CD14-positive monocyte (primary cell): ENCODE measurements around the gene CDC25A. TPM values are rescaled to one million over a fixed set of nuclear protein-coding genes. Genes with fewer than 3 reads are reported as not detected.

Experiments used
- DNase-seq, 3 donors: peaks; one replicate each; pipeline ENCODE4 v3.0.0-alpha.2; 2011 to 2022
- H2AFZ ChIP-seq: 2 replicates; pipeline ENCODE4 v1.6.0; 2012; ENCODE audit warnings: mild to moderate bottlenecking, low read depth, low read length, inconsistent platforms; ENCODE audit not compliant: insufficient read depth, poor library complexity, severe bottlenecking
- H3K27ac ChIP-seq, 2 donors: 1 replicate in 1 of 2; 2 replicates in 1 of 2; pipeline ENCODE4 v1.5.1; 2012 to 2013; ENCODE audit warnings: low read length in 2 of 2, control low read depth in 1 of 2, inconsistent platforms in 1 of 2, low read depth in 1 of 2, mild to moderate bottlenecking in 1 of 2
- H3K27me3 ChIP-seq, 2 donors: one replicate each; pipeline versions ENCODE4 v1.6.0 to v1.6.1; 2011 to 2013; ENCODE audit warnings: low read length in 2 of 2; ENCODE audit not compliant: control insufficient read depth in 2 of 2, insufficient read depth in 2 of 2
- H3K36me3 ChIP-seq, 2 donors: replicated peaks in 1 of 2; 1 replicate in 1 of 2; 2 replicates in 1 of 2; pipeline versions ENCODE4 v1.5.1 to v1.6.1; 2012 to 2013; ENCODE audit warnings: low read length in 2 of 2, control low read depth in 1 of 2, inconsistent platforms in 1 of 2, mild to moderate bottlenecking in 1 of 2; ENCODE audit not compliant: insufficient read depth in 2 of 2, control insufficient read depth in 1 of 2
- H3K4me1 ChIP-seq, 2 donors: 1 replicate in 1 of 2; 2 replicates in 1 of 2; pipeline versions ENCODE4 v1.5.1 to v1.6.1; 2012 to 2013; ENCODE audit warnings: low read length in 2 of 2, control low read depth in 1 of 2, inconsistent platforms in 1 of 2, mild to moderate bottlenecking in 1 of 2, moderate library complexity in 1 of 2; ENCODE audit not compliant: insufficient read depth in 2 of 2, control insufficient read depth in 1 of 2
- H3K4me2 ChIP-seq: replicated peaks from 2 replicates; pipeline ENCODE3; 2012; ENCODE audit warnings: low read length, moderate library complexity, mild to moderate bottlenecking; ENCODE audit not compliant: poor library complexity, severe bottlenecking; ENCODE audit errors: extremely low read depth
- H3K4me3 ChIP-seq, 3 experiments: fragments of 200-600 bp in 1 of 3; sonication (generic) in 1 of 3; replicated peaks in 1 of 3; 1 replicate in 2 of 3; 2 replicates in 1 of 3; pipeline ENCODE4 v1.5.1; 2011 to 2013; ENCODE audit warnings: low read length in 3 of 3, mild to moderate bottlenecking in 3 of 3, control low read depth in 2 of 3, low read depth in 2 of 3, inconsistent platforms in 1 of 3, moderate library complexity in 1 of 3
- H3K79me2 ChIP-seq: 2 replicates; pipeline ENCODE4 v1.6.0; 2012; ENCODE audit warnings: mild to moderate bottlenecking, control low read depth, inconsistent platforms, low read length, moderate library complexity; ENCODE audit not compliant: insufficient read depth
- H3K9ac ChIP-seq: 2 replicates; pipeline ENCODE4 v1.6.0; 2017; ENCODE audit warnings: low read length, mild to moderate bottlenecking; ENCODE audit not compliant: insufficient read depth, poor library complexity, severe bottlenecking
- H3K9me3 ChIP-seq, 2 donors: replicated peaks in 1 of 2; 1 replicate in 1 of 2; 2 replicates in 1 of 2; pipeline versions ENCODE4 v1.5.1 to v1.6.1; 2012 to 2013; ENCODE audit warnings: low read length in 2 of 2, control low read depth in 1 of 2; ENCODE audit not compliant: control insufficient read depth in 1 of 2, insufficient read depth in 1 of 2
- H4K20me1 ChIP-seq: 2 replicates; pipeline ENCODE4 v1.6.0; 2012; ENCODE audit warnings: mild to moderate bottlenecking, low read length, control low read depth, moderate library complexity; ENCODE audit not compliant: insufficient read depth
- H3K27ac Mint-ChIP-seq, 7 donors: one replicate each; pipeline ENCODE4 v1.8.0; 2020; ENCODE audit warnings: mild to moderate bottlenecking in 7 of 7, mixed read lengths in 7 of 7, moderate library complexity in 6 of 7, inconsistent platforms in 2 of 7
- H3K27me3 Mint-ChIP-seq, 3 donors: one replicate each; pipeline ENCODE4 v1.8.0; 2021 to 2022; ENCODE audit warnings: low read depth in 3 of 3, mild to moderate bottlenecking in 3 of 3, mixed read lengths in 3 of 3, moderate library complexity in 3 of 3, inconsistent platforms in 1 of 3
- H3K36me3 Mint-ChIP-seq, 2 donors: one replicate each; pipeline ENCODE4 v1.8.0; 2020; ENCODE audit warnings: mixed read lengths in 2 of 2, inconsistent platforms in 1 of 2, mild to moderate bottlenecking in 1 of 2
- H3K4me1 Mint-ChIP-seq: one replicate; pipeline ENCODE4 v1.8.0; 2020; ENCODE audit warnings: mild to moderate bottlenecking, mixed read lengths
- H3K4me3 Mint-ChIP-seq, 2 donors: one replicate each; pipeline ENCODE4 v1.8.0; 2020; ENCODE audit warnings: mild to moderate bottlenecking in 2 of 2, mixed read lengths in 2 of 2, moderate library complexity in 1 of 2
- H3K9me3 Mint-ChIP-seq, 7 donors: one replicate each; pipeline ENCODE4 v1.8.0; 2020 to 2022; ENCODE audit warnings: mixed read lengths in 7 of 7, mild to moderate bottlenecking in 6 of 7, moderate library complexity in 6 of 7, inconsistent platforms in 2 of 7
- WGBS: methylation state at CpG from one replicate; pipeline ENCODE4 v1.1.5; 2013; ENCODE audit warnings: missing lambda C conversion rate; ENCODE audit not compliant: insufficient coverage; 5-methylcytosine and 5-hydroxymethylcytosine counted together
- intact Hi-C, 2 donors: fragments of 100-400 bp; cut with micrococcal nuclease; formaldehyde crosslinking; loops; one replicate each; pipeline versions ENCODE4 v1.15.0 to v1.15.1; 2023
- polyA plus RNA-seq, 3 donors: library from polyadenylated mRNA; depleted of rRNA in 1 of 3; unstranded in 2 of 3; stranded (reverse) in 1 of 3; fragments of 300-500 nt in 2 of 3; fragments of >200 nt in 1 of 3; fragmentation: Illumina TruSeq in 2 of 3; gene quantifications; 1 replicate in 2 of 3; 2 replicates in 1 of 3; pipeline ENCODE4 v1.2.3, GENCODE V29; 2012 to 2021
- TF ChIP-seq, protein P1 (sequence below): fragments of 200-600 bp; IDR thresholded peaks from one replicate; pipeline ENCODE4 v1.8.0; 2022; ENCODE audit warnings: antibody characterized with exemption, mild to moderate bottlenecking

Gene CDC25A
- polyA plus RNA-seq, 3 donors, result 0.07 to 0.39 TPM; not detected in 1

DNA sequence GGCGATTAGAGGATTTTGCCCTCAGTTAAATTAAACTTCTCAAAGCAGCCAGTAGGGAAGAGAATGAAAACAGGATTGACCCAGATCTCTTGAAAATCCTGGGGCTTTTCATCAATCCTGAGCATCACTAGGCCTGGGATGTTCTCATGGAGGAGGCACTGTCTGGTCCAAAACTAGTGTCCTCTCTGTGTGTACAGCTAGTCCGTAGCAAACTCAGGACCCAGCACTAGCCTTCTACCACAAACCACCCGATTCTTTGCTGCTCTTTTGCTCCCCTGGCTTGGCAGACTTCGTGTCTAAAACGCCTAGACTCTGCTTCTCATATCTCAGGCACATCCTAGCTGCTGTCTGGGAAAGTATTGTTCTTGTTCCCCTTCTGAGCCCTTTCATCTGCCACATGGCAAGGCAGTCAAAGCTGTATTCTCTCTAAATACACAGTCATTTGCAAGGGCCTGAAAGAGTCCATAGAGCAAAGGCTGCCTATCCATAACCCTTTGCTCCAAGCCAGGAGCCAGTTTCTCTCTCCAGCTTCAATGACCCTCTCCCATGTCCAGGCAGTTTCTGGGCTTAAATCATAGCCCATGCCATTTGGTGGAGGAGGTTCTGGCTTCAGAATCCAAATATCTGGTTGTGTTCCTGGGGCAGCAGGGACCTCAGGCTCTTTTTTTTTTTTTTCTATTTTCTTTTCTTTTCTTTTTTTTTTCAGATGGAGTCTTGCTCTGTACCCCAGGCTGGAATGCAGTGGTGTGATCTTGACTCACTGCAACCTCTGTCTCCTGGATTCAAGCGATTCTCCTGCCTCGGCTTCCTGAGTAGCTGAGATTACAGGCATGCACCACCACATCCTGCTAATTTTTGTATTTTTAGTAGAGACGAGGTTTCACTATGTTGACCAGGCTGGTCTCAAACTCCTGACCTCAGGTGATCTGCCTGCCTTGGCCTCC is 52.4 kb downstream of the CDC25A start:
- no peak for DNase-seq
- Histone ChIP-seq H3K9ac (no peak overlapping the region), H3K4me3 (no peak overlapping the region), H3K9me3 (no peaks in the 10 kb centered on the region), H3K36me3 (no peaks in the 10 kb centered on the region), H3K27me3 (no peaks in the 10 kb centered on the region), H3K79me2 (no peaks in the 10 kb centered on the region), H4K20me1 (no peaks in the 10 kb centered on the region), H3K4me2 (no peak overlapping the region), H3K27ac (no peak overlapping the region), H2AFZ (no peak overlapping the region), H3K4me1 (no peaks in the 10 kb centered on the region)
- H3K27ac Mint-ChIP-seq, result no peak overlapping the region
- TF ChIP-seq, protein P1, sequence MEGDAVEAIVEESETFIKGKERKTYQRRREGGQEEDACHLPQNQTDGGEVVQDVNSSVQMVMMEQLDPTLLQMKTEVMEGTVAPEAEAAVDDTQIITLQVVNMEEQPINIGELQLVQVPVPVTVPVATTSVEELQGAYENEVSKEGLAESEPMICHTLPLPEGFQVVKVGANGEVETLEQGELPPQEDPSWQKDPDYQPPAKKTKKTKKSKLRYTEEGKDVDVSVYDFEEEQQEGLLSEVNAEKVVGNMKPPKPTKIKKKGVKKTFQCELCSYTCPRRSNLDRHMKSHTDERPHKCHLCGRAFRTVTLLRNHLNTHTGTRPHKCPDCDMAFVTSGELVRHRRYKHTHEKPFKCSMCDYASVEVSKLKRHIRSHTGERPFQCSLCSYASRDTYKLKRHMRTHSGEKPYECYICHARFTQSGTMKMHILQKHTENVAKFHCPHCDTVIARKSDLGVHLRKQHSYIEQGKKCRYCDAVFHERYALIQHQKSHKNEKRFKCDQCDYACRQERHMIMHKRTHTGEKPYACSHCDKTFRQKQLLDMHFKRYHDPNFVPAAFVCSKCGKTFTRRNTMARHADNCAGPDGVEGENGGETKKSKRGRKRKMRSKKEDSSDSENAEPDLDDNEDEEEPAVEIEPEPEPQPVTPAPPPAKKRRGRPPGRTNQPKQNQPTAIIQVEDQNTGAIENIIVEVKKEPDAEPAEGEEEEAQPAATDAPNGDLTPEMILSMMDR, result no peak
- WGBS, result 92% methylated on average over 4 of the region's 8 CpGs
- H3K4me1 Mint-ChIP-seq, result peaks cover 4% of the 10 kb centered on the region
- intact Hi-C loops, result no loop called here
- H3K4me3 Mint-ChIP-seq, result no peak overlapping the region
- peaks cover 0 to 3% (median 2%) of the 10 kb centered on the region in 3 donors for H3K27me3 Mint-ChIP-seq
- H3K36me3 Mint-ChIP-seq, result no peaks in the 10 kb centered on the region
- H3K9me3 Mint-ChIP-seq, result peaks cover 0 to 3% (median 0%) of the 10 kb centered on the region in 7 donors

DNA sequence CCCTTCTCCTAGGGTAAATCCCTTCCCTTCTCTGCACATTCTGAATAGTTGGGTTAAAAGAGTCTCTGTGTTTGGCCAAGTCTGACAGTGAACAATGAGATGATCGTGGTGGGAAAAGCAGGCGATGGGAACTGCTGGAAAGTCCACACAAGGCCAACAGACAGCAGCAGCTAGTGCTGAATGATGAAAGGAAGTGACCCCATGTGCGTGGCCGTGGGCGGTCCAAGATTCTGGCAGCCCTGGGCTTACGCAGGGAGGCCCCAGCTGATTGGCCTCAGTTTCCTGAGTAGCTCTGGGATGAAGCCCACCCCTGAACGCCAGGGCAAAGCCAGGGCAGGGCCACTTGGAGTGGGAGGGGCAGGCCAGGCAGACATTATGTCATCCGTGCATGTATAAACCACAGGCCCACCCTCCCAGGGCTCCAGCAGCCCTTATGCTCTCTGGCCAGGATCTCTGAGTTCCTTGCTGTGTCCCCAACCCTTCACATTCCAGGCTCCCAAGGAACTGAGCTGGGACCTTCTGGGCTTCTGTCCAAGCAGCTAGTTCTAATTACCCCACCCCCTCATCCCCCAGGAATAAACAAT is 57.8 kb downstream of the CDC25A start:
- Histone ChIP-seq H3K79me2 (no peaks in the 10 kb centered on the region), H2AFZ (no peak overlapping the region), H3K4me3 (no peak overlapping the region), H3K27ac (no peak overlapping the region), H3K9me3 (no peaks in the 10 kb centered on the region), H3K27me3 (no peaks in the 10 kb centered on the region), H3K9ac (no peak overlapping the region), H4K20me1 (no peaks in the 10 kb centered on the region), H3K36me3 (no peaks in the 10 kb centered on the region), H3K4me2 (no peak overlapping the region), H3K4me1 (no peaks in the 10 kb centered on the region)
- no peak for DNase-seq
- TF ChIP-seq, protein P1, result no peak
- Mint-ChIP-seq H3K27ac (no peak overlapping the region), H3K4me1 (no peaks in the 10 kb centered on the region), H3K9me3 (no peaks in the 10 kb centered on the region), H3K4me3 (no peak overlapping the region), H3K27me3 (peaks cover 0 to 4% (median 4%) of the 10 kb centered on the region in 3 donors), H3K36me3 (no peaks in the 10 kb centered on the region)
- WGBS, result 79% methylated on average over 7 of the region's 8 CpGs
- intact Hi-C loops, result no loop called here
